Measurements from ENCODE around the gene FSCN2.

DNA sequence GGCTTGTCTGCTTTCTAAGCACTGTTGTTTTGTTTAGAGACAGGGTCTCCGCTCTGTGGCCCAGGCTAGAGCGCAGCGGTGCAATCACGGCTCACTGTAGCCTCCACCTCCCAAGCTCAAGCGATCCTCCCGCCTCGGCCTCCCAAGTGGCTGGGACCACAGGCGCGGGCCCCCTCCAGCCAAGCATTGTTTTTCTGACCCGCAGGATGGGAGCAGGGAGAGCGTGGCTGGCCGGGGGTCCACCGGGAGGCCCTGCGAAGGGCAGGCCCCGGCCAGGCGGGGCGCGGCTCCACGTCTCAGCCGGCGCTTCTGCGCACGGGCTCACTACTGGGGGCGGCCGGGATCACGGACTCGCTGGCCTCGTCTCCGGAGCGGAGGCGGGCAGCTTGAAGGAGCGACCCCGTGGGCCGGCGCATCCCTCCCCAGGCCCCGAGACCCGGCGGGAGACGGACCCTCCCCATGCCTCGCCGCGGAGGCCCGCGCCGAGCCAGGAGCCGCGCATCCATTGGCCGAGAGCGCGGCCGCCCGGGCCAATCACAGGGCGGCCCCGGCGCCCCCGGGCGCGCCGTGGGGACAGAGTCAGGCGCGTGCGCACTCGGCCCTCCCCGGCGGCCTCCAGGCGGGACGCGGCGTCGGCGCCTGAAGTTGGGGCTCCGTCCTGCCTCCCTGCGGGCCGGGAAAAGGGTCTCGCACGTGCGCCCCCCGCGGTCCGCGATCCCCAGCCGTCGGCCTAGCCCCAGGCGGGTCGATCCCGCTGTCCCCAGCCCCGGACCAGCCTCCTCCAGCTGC lies 40.5 kb upstream of the FSCN2 start:
- TF ChIP-seq FOSL2 (IDR thresholded peaks at IDR 0.05; ENCODE audit: borderline replicate concordance, low read depth) (no peak), EZH2phosphoT487 (IDR thresholded peaks at IDR 0.05; ENCODE audit: borderline replicate concordance, low read depth) (no peak), RXRA (IDR thresholded peaks at IDR 0.05; ENCODE audit: borderline replicate concordance, low read depth) (no peak), YY1 (IDR thresholded peaks at IDR 0.05; ENCODE audit: low read depth) (no peak)
- TF ChIP-seq, protein P1, sequence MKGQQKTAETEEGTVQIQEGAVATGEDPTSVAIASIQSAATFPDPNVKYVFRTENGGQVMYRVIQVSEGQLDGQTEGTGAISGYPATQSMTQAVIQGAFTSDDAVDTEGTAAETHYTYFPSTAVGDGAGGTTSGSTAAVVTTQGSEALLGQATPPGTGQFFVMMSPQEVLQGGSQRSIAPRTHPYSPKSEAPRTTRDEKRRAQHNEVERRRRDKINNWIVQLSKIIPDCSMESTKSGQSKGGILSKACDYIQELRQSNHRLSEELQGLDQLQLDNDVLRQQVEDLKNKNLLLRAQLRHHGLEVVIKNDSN (IDR thresholded peaks at IDR 0.05; ENCODE audit: borderline replicate concordance, low read depth), result no peak
- TF ChIP-seq, protein P2, sequence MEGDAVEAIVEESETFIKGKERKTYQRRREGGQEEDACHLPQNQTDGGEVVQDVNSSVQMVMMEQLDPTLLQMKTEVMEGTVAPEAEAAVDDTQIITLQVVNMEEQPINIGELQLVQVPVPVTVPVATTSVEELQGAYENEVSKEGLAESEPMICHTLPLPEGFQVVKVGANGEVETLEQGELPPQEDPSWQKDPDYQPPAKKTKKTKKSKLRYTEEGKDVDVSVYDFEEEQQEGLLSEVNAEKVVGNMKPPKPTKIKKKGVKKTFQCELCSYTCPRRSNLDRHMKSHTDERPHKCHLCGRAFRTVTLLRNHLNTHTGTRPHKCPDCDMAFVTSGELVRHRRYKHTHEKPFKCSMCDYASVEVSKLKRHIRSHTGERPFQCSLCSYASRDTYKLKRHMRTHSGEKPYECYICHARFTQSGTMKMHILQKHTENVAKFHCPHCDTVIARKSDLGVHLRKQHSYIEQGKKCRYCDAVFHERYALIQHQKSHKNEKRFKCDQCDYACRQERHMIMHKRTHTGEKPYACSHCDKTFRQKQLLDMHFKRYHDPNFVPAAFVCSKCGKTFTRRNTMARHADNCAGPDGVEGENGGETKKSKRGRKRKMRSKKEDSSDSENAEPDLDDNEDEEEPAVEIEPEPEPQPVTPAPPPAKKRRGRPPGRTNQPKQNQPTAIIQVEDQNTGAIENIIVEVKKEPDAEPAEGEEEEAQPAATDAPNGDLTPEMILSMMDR (IDR thresholded peaks at IDR 0.05), result no peak

Measured in SK-N-SH (cell line).